B cell (primary cell): ENCODE results near the gene NUDCD3. TPM values are rescaled to one million over a fixed set of nuclear protein-coding genes. Genes with fewer than 3 reads are reported as not detected.

Experiments used
- ATAC-seq: fragments of 200-7000 bp; cut with Tn5 transposase; one replicate; pipeline ENCODE4 v1.10.0; 2021; ENCODE audit warnings: low read depth, mild to moderate bottlenecking, moderate number of reproducible peaks, moderate library complexity
- CTCF ChIA-PET: fragments of 350-600 bp; sonication (Branson Sonifier 250); formaldehyde crosslinking; loops from one replicate; lab custom pipeline; 2021; ENCODE audit warnings: antibody characterized with exemption, inconsistent platforms; lab: Charles Lee
- POLR2A ChIA-PET: fragments of 350-600 bp; sonication (Branson Sonifier 250); formaldehyde crosslinking; loops from one replicate; lab custom pipeline; 2021; ENCODE audit warnings: antibody characterized with exemption; lab: Charles Lee
- DNase-seq: peaks from one replicate; pipeline ENCODE4 v3.0.0; 2013
- H2AFZ ChIP-seq: 2 replicates; pipeline ENCODE4 v1.6.1; 2012; ENCODE audit warnings: mild to moderate bottlenecking, low read depth, low read length; ENCODE audit not compliant: insufficient read depth, poor library complexity, severe bottlenecking
- H3K27ac ChIP-seq, 2 donors: 1 replicate in 1 of 2; 2 replicates in 1 of 2; pipeline ENCODE4 v1.5.1; 2012 to 2013; ENCODE audit warnings: low read length in 2 of 2, mild to moderate bottlenecking in 2 of 2, moderate library complexity in 1 of 2
- H3K27me3 ChIP-seq, 4 experiments: fragments of 200-600 bp in 1 of 4; sonication (generic) in 1 of 4; replicated peaks in 1 of 4; 1 replicate in 2 of 4; 2 replicates in 2 of 4; pipeline versions ENCODE4 v1.6.1 to v1.7.0; 2013 to 2016; ENCODE audit warnings: low read length in 3 of 4, mild to moderate bottlenecking in 2 of 4, mixed read lengths in 1 of 4, moderate library complexity in 1 of 4; ENCODE audit not compliant: insufficient read depth in 4 of 4, control insufficient read depth in 3 of 4; ENCODE audit errors: control extremely low read depth in 1 of 4
- H3K36me3 ChIP-seq, 2 experiments: replicated peaks in 1 of 2; 1 replicate in 1 of 2; 2 replicates in 1 of 2; pipeline versions ENCODE4 v1.6.1 to v1.7.1; 2013; ENCODE audit warnings: low read length in 1 of 2; ENCODE audit not compliant: insufficient read depth in 2 of 2, control insufficient read depth in 1 of 2; ENCODE audit errors: control extremely low read depth in 1 of 2, extremely low read depth in 1 of 2
- H3K4me1 ChIP-seq, 2 donors: fragments of 200-600 bp in 1 of 2; sonication (generic) in 1 of 2; 1 replicate in 1 of 2; 2 replicates in 1 of 2; pipeline versions ENCODE4 v1.5.1 to v1.6.1; 2013 to 2017; ENCODE audit warnings: low read length in 2 of 2; ENCODE audit not compliant: control insufficient read depth in 2 of 2, insufficient read depth in 2 of 2
- H3K4me2 ChIP-seq: replicated peaks from 2 replicates; pipeline ENCODE3; 2012; ENCODE audit warnings: mild to moderate bottlenecking, low read depth, low read length; ENCODE audit not compliant: poor library complexity, severe bottlenecking
- H3K4me3 ChIP-seq, 5 experiments: fragments of 200-600 bp in 1 of 5; sonication (generic) in 1 of 5; 1 replicate in 3 of 5; 2 replicates in 2 of 5; pipeline versions ENCODE4 v1.5.1 to v1.7.0; 2011 to 2016; ENCODE audit warnings: low read length in 4 of 5, mild to moderate bottlenecking in 4 of 5, low read depth in 2 of 5, control low read depth in 1 of 5, moderate library complexity in 1 of 5; ENCODE audit not compliant: insufficient read depth in 1 of 5; ENCODE audit errors: control extremely low read depth in 1 of 5, extremely low read depth in 1 of 5
- H3K79me2 ChIP-seq: fragments of 200-600 bp; sonication (generic); one replicate; pipeline ENCODE4 v1.6.0; 2016; ENCODE audit warnings: low read length; ENCODE audit not compliant: control insufficient read depth, insufficient read depth
- H3K9ac ChIP-seq: fragments of 200-600 bp; sonication (generic); 2 replicates; pipeline ENCODE4 v1.6.1; 2017; ENCODE audit warnings: mild to moderate bottlenecking, low read length, moderate library complexity
- H3K9me3 ChIP-seq, 3 donors: one replicate each; pipeline versions ENCODE4 v1.6.1 to v1.7.1; 2013; ENCODE audit warnings: low read length in 2 of 3; ENCODE audit not compliant: control insufficient read depth in 2 of 3, insufficient read depth in 1 of 3; ENCODE audit errors: control extremely low read depth in 1 of 3
- H4K20me1 ChIP-seq: 2 replicates; pipeline ENCODE4 v1.6.0; 2012; ENCODE audit warnings: mild to moderate bottlenecking, low read length; ENCODE audit not compliant: insufficient read depth, control insufficient read depth, poor library complexity, severe bottlenecking
- H3K27ac Mint-ChIP-seq: one replicate; pipeline ENCODE4 v1.8.0; 2021; ENCODE audit warnings: mixed read lengths
- H3K27me3 Mint-ChIP-seq: one replicate; pipeline ENCODE4 v1.8.0; 2021; ENCODE audit warnings: mixed read lengths
- H3K4me1 Mint-ChIP-seq: one replicate; pipeline ENCODE4 v1.8.0; 2021; ENCODE audit warnings: mixed read lengths
- H3K4me3 Mint-ChIP-seq: one replicate; pipeline ENCODE4 v1.8.0; 2021; ENCODE audit warnings: mixed read lengths
- H3K9me3 Mint-ChIP-seq: one replicate; pipeline ENCODE4 v1.8.0; 2022; ENCODE audit warnings: mixed read lengths; ENCODE audit not compliant: insufficient read depth
- EZH2 ChIP-seq: IDR thresholded peaks from 2 replicates; pipeline ENCODE4 v1.6.1; 2012; ENCODE audit warnings: borderline replicate concordance, low read depth, mild to moderate bottlenecking, moderate library complexity, low read length; ENCODE audit not compliant: insufficient read depth, poor library complexity, severe bottlenecking
- WGBS: methylation state at CpG from one replicate; pipeline ENCODE4 v1.1.5; 2013; ENCODE audit warnings: missing lambda C conversion rate; ENCODE audit not compliant: insufficient coverage; 5-methylcytosine and 5-hydroxymethylcytosine counted together
- intact Hi-C: fragments of 100-400 bp; cut with micrococcal nuclease; formaldehyde crosslinking; loops from one replicate; pipeline ENCODE4 v1.10.0; 2022
- polyA plus RNA-seq: library from polyadenylated mRNA; depleted of rRNA; stranded (reverse); fragments of >200 nt; gene quantifications from 2 replicates; pipeline ENCODE4 v1.2.3, GENCODE V29; 2012
- total RNA-seq, 2 donors: library from RNA; stranded (reverse); fragments of 120-200 nt in 1 of 2; gene quantifications; 1 replicate in 1 of 2; 2 replicates in 1 of 2; pipeline versions ENCODE4 v1.2.3 to v1.2.4, GENCODE V29; 2013 to 2022
- TF ChIP-seq, protein P1 (sequence below): fragments of 200-600 bp; IDR thresholded peaks from one replicate; pipeline ENCODE4 v1.8.0; 2022; ENCODE audit warnings: antibody characterized with exemption, mild to moderate bottlenecking

The NUDCD3 gene
- total and polyA plus RNA-seq, 2 donors (not counting 1 experiment from before 2014, with no cell fraction given) = 29.8 to 101 TPM

DNA sequence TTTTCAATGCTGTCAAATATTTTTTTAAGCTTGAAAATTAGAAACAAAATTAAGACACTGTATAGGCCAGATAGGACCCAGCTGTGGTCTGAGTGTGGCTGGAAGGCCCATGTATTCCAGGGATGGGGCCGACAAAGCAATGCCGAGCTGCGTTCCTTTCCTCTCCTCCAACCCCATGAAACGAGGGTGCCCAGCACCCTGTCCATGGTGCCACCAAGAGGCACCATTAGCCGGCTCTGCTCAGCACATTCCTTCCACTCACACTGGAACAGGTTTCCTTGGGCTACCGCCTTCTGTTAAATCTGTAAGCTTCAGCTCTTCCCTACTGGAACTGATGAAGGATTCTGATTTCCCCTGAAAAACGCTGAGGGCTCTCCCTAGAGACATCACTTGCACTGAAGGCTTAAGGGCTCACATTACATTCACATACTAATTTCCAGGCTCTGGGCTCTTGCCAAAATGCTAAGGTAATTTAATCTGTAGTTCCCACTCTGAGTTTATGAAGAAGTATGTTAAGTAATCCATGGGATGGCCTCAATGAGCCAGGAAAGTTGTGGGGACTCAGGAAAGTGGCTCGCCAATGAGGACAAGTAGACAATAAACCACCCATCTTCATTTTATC, 91.4 kb downstream of the NUDCD3 start:
- H3K4me1 Mint-ChIP-seq = peaks cover 4% of the 10 kb centered on the region
- ChIA-PET CTCF (interaction anchor here (0.6 kb wide), 1 partner anchor 738 kb away, joined by 3 read pairs; no protein-coding TSS in a partner anchor), POLR2A (no interaction called here)
- no peaks in the 10 kb centered on the region for H3K9me3 Mint-ChIP-seq
- H3K27ac ChIP-seq = no peak overlapping the region
- H3K36me3 ChIP-seq = peaks cover 10 to 74% of the 10 kb centered on the region in 2 experiments
- intact Hi-C loops = no loop called here
- H3K4me3 Mint-ChIP-seq = no peak overlapping the region
- 95% methylated on average over 7 of the region's 8 CpGs for WGBS
- no peak overlapping the region for H3K27ac Mint-ChIP-seq
- DNase-seq (no peak), ATAC-seq (no peak)
- H3K27me3 ChIP-seq = no peaks in the 10 kb centered on the region
- H4K20me1 ChIP-seq = peaks cover 49% of the 10 kb centered on the region
- H3K9me3 ChIP-seq = no peaks in the 10 kb centered on the region
- H3K4me1 ChIP-seq = no peaks in the 10 kb centered on the region
- H2AFZ ChIP-seq = no peak overlapping the region
- H3K4me3 ChIP-seq = no peak overlapping the region
- peaks cover 5% of the 10 kb centered on the region for H3K79me2 ChIP-seq
- no peak overlapping the region for H3K9ac ChIP-seq
- no peaks in the 10 kb centered on the region for H3K27me3 Mint-ChIP-seq
- no peak overlapping the region for H3K4me2 ChIP-seq
- TF ChIP-seq, protein P1, sequence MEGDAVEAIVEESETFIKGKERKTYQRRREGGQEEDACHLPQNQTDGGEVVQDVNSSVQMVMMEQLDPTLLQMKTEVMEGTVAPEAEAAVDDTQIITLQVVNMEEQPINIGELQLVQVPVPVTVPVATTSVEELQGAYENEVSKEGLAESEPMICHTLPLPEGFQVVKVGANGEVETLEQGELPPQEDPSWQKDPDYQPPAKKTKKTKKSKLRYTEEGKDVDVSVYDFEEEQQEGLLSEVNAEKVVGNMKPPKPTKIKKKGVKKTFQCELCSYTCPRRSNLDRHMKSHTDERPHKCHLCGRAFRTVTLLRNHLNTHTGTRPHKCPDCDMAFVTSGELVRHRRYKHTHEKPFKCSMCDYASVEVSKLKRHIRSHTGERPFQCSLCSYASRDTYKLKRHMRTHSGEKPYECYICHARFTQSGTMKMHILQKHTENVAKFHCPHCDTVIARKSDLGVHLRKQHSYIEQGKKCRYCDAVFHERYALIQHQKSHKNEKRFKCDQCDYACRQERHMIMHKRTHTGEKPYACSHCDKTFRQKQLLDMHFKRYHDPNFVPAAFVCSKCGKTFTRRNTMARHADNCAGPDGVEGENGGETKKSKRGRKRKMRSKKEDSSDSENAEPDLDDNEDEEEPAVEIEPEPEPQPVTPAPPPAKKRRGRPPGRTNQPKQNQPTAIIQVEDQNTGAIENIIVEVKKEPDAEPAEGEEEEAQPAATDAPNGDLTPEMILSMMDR = no peak
- TF ChIP-seq EZH2 = no peak

DNA sequence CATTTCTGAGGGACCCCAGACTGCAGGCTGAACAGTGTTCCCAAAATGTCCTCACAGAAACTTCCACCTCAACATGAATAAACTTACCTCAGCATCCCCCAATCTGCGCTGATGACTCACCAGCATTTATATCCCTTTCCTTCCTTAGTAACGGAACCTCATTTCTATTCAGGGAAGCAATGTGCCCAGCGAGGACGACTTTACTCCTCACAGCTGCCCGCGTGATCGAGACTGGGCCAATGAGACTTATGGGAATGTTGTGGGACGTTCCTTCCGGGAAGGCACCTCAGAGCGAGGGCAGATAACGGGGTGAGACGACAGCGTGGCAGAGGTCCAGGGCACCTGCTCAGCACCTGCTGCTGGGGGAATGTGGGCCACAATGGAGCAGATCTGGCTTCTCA, 91.9 kb downstream of the NUDCD3 start:
- H3K9ac ChIP-seq = no peak overlapping the region
- H4K20me1 ChIP-seq = peaks cover 46% of the 10 kb centered on the region
- ATAC-seq = no peak
- Mint-ChIP-seq H3K9me3 (no peaks in the 10 kb centered on the region), H3K4me3 (no peak overlapping the region), H3K27me3 (no peaks in the 10 kb centered on the region), H3K27ac (no peak overlapping the region), H3K4me1 (peaks cover 4% of the 10 kb centered on the region)
- peaks cover 4 to 68% of the 10 kb centered on the region in 2 experiments for H3K36me3 ChIP-seq
- H3K27me3 ChIP-seq = no peaks in the 10 kb centered on the region
- H3K4me1 ChIP-seq = no peaks in the 10 kb centered on the region
- no peak for DNase-seq
- no peak overlapping the region for H3K4me2 ChIP-seq
- TF ChIP-seq, protein P1 = no peak
- TF ChIP-seq EZH2 = no peak
- no peaks in the 10 kb centered on the region for H3K9me3 ChIP-seq
- WGBS = 100% methylated on average over 6 of the region's 13 CpGs
- no peak overlapping the region for H3K27ac ChIP-seq
- H3K4me3 ChIP-seq = no peak overlapping the region
- ChIA-PET CTCF (no interaction called here), POLR2A (no interaction called here)
- H3K79me2 ChIP-seq = peaks cover 5% of the 10 kb centered on the region
- intact Hi-C loops = no loop called here
- H2AFZ ChIP-seq = no peak overlapping the region
